ENCODE measurements around the gene GRM2.

GRCh38 chr3:51715231-51715976, 8.5 kb downstream of the GRM2 start:
- TF ChIP-seq POLR2A (IDR thresholded peaks at IDR 0.05) = no peak
- TF ChIP-seq CTCF (IDR thresholded peaks at IDR 0.05 in 4 of 5, conservative IDR thresholded peaks at IDR 0.05 in 1 of 5) = no peak

Data from gastrocnemius medialis (tissue), 4 donors.